ENCODE data around the gene LURAP1L.

DNA sequence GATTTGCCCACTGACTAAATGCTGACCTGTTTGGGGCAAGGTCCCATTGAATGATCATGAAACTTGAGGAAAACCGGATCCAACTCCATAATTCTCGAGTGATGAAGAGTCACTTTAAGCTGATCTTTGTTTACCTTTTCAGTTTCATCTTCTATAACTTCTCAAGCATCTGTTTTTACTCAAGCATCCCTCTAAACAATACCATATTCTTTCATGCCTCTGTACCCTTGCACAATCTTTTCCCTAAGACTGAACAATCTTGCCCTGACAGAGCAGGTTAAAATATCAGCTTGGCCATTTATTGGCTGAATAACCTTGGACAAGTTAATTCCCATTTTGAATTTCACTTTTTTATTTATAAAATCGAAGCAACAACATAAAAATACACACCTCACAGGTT, 41.8 kb upstream of the LURAP1L start:
- TF ChIP-seq POLR2AphosphoS5 (IDR thresholded peaks at IDR 0.05; ENCODE audit: low read depth, low read length) (no peak), SPI1 (IDR thresholded peaks at IDR 0.05; ENCODE audit: low read depth, low read length) (no peak)

All from GM12891 (cell line).